Thymus (tissue), 11 donors: Measurements from ENCODE around the gene PON2. TPM values are rescaled to one million over a fixed set of nuclear protein-coding genes. Genes with fewer than 3 reads are reported as not detected.

Source experiments
- DNase-seq, 9 donors: peaks; one replicate each; pipeline ENCODE4 v3.0.0-alpha.2; 2013; ENCODE audit warnings: low spot score in 9 of 9, low read depth in 6 of 9, missing footprints in 1 of 9
- H3K27ac ChIP-seq, 2 donors: one replicate each; pipeline ENCODE4 v1.5.1; 2013; ENCODE audit warnings: control low read depth in 1 of 2, low read depth in 1 of 2, low read length in 1 of 2, mild to moderate bottlenecking in 1 of 2, moderate library complexity in 1 of 2
- H3K27me3 ChIP-seq, 2 donors: one replicate each; pipeline ENCODE4 v1.5.1; 2013; ENCODE audit warnings: low read length in 1 of 2; ENCODE audit not compliant: control insufficient read depth in 2 of 2, insufficient read depth in 1 of 2
- H3K36me3 ChIP-seq, 2 donors: one replicate each; pipeline ENCODE4 v1.5.1; 2013; ENCODE audit warnings: low read length in 1 of 2, mild to moderate bottlenecking in 1 of 2, moderate library complexity in 1 of 2; ENCODE audit not compliant: control insufficient read depth in 2 of 2, insufficient read depth in 2 of 2
- H3K4me1 ChIP-seq, 2 donors: one replicate each; pipeline ENCODE4 v1.5.1; 2013; ENCODE audit warnings: low read length in 2 of 2; ENCODE audit not compliant: control insufficient read depth in 2 of 2, insufficient read depth in 2 of 2
- H3K4me3 ChIP-seq, 2 donors: one replicate each; pipeline ENCODE4 v1.5.1; 2013; ENCODE audit warnings: low read length in 2 of 2, control low read depth in 1 of 2, mild to moderate bottlenecking in 1 of 2
- H3K9me3 ChIP-seq, 2 donors: one replicate each; pipeline ENCODE4 v1.5.1; 2013; ENCODE audit warnings: low read length in 1 of 2, mild to moderate bottlenecking in 1 of 2; ENCODE audit not compliant: control insufficient read depth in 2 of 2, insufficient read depth in 1 of 2
- WGBS: extraction: QIAGEN DNeasy Blood & Tissue Kit; methylation state at CpG from one replicate; pipeline ENCODE4 v1.1.7; 2013; 5-methylcytosine and 5-hydroxymethylcytosine counted together
- polyA plus RNA-seq: library from polyadenylated mRNA; stranded (reverse); fragments of 200-250 nt; gene quantifications from one replicate; pipeline ENCODE4 v1.2.3, GENCODE V29; 2013
- total RNA-seq: library from RNA; stranded (reverse); fragments of 120-200 nt; gene quantifications from one replicate; pipeline ENCODE4 v1.2.4, GENCODE V29; 2013
- donor health status: healthy.

The PON2 gene
- total and polyA plus RNA-seq, 2 donors = 21.6 to 59.0 TPM

DNA sequence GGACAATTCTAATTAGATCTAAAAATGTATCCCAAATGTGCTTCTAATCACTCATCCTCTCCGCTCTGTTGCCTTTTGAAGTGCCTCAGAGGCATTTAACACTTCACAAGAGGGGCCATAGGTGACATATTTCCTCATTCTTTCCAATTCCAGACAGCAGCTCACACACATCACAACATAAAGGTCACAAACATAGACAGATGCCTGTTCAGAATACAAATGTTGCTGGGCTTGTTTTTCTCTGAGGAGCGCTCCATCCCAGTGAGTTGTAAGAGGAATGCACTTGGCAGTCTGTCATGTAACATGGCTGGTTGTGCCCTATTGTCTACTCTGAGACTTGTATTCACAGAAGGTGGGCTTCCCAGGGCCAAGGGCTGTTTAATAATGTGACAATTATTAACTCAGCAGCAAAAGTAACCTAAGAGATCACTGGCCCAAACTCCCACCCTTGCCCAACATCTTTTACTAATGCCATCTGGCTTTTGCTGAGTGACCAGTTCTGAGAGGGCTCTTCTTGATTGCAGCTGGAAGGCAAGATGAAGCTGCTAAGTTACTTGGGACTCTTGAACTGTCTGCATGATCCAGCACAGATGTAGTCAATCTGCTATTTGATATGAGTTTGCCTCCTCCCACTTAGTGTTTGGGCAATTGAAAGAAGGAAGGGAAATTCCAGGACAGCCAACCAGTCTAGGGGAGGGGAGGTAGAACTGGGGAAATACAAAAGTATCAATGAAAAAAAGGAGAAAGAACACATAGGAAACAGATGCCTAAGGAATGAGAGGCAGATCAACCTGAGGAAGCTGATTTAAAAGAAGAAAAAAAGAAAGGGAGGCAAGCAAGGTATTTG, 13.6 kb downstream of the PON2 start:
- 95% methylated on average over 2 of the region's 2 CpGs for WGBS
- Histone ChIP-seq H3K27me3 (no peaks in the 10 kb centered on the region), H3K4me3 (no peak overlapping the region), H3K36me3 (no peaks in the 10 kb centered on the region), H3K4me1 (no peaks in the 10 kb centered on the region), H3K9me3 (no peaks in the 10 kb centered on the region), H3K27ac (peak overlapping the region in 1 of 2 donors; percentile 22)
- DNase-seq = peak in 1 of 9 donors; percentile 10

DNA sequence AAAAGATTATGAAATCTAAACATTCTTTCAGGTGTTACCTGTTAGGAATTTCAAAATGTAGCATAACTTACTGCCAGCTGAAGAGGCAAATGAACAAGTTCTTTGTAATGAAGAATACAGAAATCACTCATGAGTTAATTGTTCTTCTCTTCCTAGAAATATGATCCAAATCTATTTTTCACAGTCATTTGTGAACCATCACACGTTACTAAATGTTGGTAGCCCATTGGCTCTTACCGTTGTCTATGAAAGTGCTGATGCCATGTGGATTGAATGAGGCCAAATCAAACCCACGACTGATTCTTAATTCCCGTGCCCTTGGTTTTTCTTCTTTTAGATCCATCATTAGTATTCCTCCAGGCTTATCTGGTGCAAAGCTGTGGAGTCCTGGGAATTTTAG, 22.8 kb downstream of the PON2 start:
- H3K36me3 ChIP-seq = peaks cover 0 to 2% of the 10 kb centered on the region in 2 donors
- no peak overlapping the region for H3K4me3 ChIP-seq
- WGBS = 98% methylated on average over 4 of the region's 4 CpGs
- no peak overlapping the region for H3K27ac ChIP-seq
- H3K4me1 ChIP-seq = no peaks in the 10 kb centered on the region
- no peaks in the 10 kb centered on the region for H3K9me3 ChIP-seq
- no peak for DNase-seq
- H3K27me3 ChIP-seq = no peaks in the 10 kb centered on the region

DNA sequence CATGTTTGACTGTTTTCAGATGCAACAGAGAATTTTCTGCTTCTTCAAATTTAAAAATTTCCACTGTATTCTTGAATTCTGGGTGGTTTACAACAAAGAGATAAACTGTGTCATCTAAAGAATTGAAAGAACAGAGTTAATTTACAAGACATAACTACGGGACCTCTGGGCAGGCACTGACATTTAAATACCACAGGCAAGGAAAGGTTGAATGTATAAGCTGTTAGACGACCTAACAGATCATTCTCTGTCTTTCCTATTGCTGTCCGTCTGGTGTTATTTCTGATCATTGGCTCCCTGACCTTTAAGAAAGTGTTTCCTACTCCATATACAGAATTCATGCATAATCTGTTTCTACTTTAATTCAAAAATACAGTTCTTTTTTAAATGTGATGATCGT, 23.2 kb downstream of the PON2 start:
- 96% methylated on average over 4 of the region's 4 CpGs for WGBS
- Histone ChIP-seq H3K9me3 (no peaks in the 10 kb centered on the region), H3K4me3 (no peak overlapping the region), H3K4me1 (no peaks in the 10 kb centered on the region), H3K36me3 (peaks cover 0 to 2% of the 10 kb centered on the region in 2 donors), H3K27me3 (no peaks in the 10 kb centered on the region), H3K27ac (no peak overlapping the region)
- DNase-seq = no peak

DNA sequence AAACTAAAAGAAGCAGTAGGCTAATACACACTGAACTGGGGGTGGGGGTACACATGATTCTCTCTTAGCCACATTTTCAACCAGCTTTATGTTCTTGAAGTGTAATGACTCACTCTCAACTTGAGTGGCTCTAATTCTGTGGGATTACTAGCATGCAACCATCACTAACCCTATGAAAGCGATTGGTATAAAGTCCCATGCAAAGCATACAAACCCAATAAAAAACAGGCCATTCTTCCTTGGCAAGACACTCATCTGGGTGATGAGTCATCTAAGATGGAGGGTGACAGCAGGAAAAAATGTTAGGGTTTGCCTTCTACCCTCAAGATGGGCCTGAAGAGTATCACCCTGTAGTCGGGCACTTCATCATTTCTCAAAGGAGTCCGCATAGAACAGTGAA, 23.8 kb downstream of the PON2 start:
- H3K36me3 ChIP-seq = peaks cover 0 to 2% of the 10 kb centered on the region in 2 donors
- no peak overlapping the region for H3K4me3 ChIP-seq
- H3K27ac ChIP-seq = no peak overlapping the region
- no peak for DNase-seq
- no peaks in the 10 kb centered on the region for H3K4me1 ChIP-seq
- whole genome bisulfite sequencing = 97% methylated on average over 3 of the region's 3 CpGs
- H3K27me3 ChIP-seq = no peaks in the 10 kb centered on the region
- no peaks in the 10 kb centered on the region for H3K9me3 ChIP-seq

DNA sequence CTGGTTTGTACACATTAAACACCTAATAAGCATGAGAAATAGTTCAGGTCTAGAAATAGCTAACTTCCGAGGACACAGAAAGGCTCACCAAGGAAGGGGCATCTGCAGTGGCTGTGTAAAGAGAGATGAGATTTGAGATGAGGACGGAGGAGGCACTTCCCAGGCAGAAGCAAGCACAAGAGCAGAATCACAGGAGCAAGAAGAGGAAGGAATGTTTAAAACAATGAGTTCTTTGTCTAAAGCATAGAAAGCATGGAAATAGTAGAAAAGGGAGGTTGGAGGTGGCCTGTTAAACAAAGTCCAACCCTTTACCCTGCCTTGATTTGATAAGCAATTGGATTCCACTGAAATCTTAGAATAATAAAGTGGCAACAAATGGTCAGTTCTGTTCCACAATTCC, 27.1 kb downstream of the PON2 start:
- H3K4me1 ChIP-seq = no peaks in the 10 kb centered on the region
- no peaks in the 10 kb centered on the region for H3K27me3 ChIP-seq
- no peaks in the 10 kb centered on the region for H3K9me3 ChIP-seq
- H3K36me3 ChIP-seq = peaks cover 0 to 2% of the 10 kb centered on the region in 2 donors
- H3K4me3 ChIP-seq = no peak overlapping the region
- no peak overlapping the region for H3K27ac ChIP-seq
- no peak for DNase-seq
- 70% methylated on average over 2 of the region's 2 CpGs for WGBS

DNA sequence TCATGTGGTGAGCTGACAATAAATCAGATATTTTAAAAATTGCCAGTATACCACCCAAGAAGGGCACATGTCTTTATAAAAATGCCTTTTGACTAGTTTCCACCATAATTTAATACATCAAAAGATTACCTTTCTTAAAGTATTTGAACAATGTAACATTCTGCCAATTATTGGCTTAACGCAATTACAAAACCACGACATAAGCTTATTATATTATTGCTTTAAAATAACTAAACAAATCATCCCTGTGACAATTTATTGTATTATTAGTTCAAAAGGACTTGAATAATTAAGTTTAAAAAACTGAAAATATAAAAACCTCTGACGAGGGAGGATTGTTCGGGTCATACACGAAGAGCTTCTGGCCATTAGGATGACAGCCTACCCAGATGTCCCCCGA, 29.0 kb downstream of the PON2 start:
- WGBS = 97% methylated on average over 6 of the region's 6 CpGs
- no peaks in the 10 kb centered on the region for H3K27me3 ChIP-seq
- DNase-seq = no peak
- no peaks in the 10 kb centered on the region for H3K4me1 ChIP-seq
- no peak overlapping the region for H3K4me3 ChIP-seq
- peaks cover 0 to under 1% of the 10 kb centered on the region in 2 donors for H3K36me3 ChIP-seq
- no peaks in the 10 kb centered on the region for H3K9me3 ChIP-seq
- H3K27ac ChIP-seq = no peak overlapping the region

DNA sequence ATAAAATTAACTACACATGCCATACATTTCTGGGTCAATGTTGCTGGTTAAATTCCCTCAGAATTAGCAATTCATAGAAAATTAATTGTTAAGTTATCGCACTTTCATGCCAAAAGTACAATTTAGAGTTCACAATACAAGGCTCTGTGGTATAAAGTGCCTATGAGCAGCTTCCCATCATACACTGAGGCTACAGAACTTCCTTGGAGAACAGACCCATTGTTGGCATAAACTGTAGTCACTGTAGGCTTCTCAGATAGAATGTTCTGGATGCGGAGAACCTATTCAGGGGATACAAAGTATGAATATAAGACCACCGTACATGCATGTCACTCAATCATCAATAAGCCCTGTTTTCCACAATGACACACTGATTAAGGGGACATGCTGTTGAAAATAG, 29.6 kb downstream of the PON2 start:
- Histone ChIP-seq H3K4me3 (no peak overlapping the region), H3K36me3 (no peaks in the 10 kb centered on the region), H3K27ac (no peak overlapping the region), H3K4me1 (no peaks in the 10 kb centered on the region), H3K27me3 (no peaks in the 10 kb centered on the region), H3K9me3 (no peaks in the 10 kb centered on the region)
- DNase-seq = no peak
- WGBS = 97% methylated on average over 3 of the region's 3 CpGs

DNA sequence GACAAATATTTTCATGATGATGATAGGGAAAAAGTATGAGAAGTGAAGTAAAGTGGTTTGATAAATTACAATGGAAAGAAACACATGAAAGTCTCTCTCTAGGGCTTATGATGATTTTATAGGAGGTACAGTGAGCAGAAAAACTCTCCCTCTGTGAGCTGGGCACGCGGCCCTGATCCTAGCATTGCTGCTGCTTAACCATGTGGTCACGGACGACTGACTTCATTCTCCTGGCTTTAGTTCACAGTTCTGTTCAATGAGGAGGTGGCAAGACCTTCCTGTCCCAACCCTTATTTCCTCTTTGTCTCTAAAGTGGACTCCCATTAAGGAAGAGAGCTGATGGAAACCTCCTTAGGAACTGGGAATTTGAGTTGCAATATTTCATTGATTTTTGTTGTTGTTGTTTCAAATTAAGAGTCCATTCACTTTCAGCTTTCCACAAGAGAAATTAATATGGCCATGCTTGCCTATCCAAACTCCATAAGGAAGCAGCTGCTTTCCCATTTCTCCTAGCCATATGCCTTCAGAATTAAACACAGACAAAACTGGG, 30.4 kb downstream of the PON2 start:
- Histone ChIP-seq H3K27ac (no peak overlapping the region), H3K4me3 (no peak overlapping the region), H3K36me3 (no peaks in the 10 kb centered on the region), H3K4me1 (no peaks in the 10 kb centered on the region), H3K9me3 (no peaks in the 10 kb centered on the region), H3K27me3 (no peaks in the 10 kb centered on the region)
- DNase-seq = no peak
- 82% methylated on average over 4 of the region's 4 CpGs for WGBS

DNA sequence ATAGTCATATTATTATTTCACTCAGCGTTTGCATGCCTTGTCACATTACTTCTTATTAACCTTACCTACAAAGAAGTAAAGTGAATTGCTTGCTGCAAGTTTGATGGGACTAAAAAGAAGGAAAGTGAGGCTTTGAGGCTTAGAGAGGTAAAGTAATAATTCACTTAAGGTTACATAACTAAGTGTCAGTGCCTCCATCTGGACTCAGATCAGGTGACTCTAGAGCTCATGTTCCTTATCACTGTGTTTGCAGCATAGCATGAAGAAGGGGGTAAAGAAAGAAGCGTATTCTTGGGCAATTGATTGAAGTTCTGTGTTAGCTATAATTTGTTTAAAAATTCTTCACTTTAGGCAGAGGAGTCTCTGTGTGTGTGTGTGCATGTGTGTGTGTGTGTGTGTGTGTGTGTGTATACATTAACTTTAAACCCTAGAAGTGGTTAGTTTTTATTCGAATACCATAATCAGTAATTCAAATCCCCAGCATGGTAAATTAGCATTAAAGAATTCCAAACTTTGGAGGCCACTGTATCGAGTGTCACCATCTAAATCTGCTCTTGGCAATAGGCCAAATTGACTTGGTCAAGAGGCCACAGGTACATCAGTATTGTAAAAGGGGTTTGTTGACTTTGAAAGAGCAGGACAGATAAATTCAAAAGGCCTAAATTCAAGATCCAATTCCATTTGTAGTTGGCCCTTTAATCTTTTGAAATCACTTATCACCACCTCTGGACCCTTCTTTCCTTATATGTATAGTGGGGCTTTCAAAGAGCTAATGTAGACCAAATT, 36.5 kb downstream of the PON2 start:
- Histone ChIP-seq H3K9me3 (peaks cover 0 to 3% of the 10 kb centered on the region in 2 donors), H3K4me3 (no peak overlapping the region), H3K27me3 (peaks cover 0 to 7% of the 10 kb centered on the region in 2 donors), H3K4me1 (peaks cover 4 to 9% of the 10 kb centered on the region in 2 donors), H3K27ac (no peak overlapping the region), H3K36me3 (no peaks in the 10 kb centered on the region)
- DNase-seq = no peak
- WGBS = 98% methylated on average over 4 of the region's 4 CpGs
